HG02840 (cell line): ENCODE results near the gene POU4F3.

Experiments
- ATAC-seq: cut with Tn5 transposase; IDR thresholded peaks from one replicate; pipeline ENCODE4 v1.9.1; 2021; ENCODE audit warnings: mild to moderate bottlenecking, moderate library complexity, moderate number of reproducible peaks; ENCODE audit not compliant: unreplicated experiment, low FRiP score

Gene POU4F3

GRCh38 chr5:146390469-146390868, 51.8 kb downstream of the POU4F3 start:
- ATAC-seq: no peak
